Ishikawa (cell line): Measurements from ENCODE around the gene POLR3A.

ENCODE experiments used
- CEBPB ChIP-seq: IDR thresholded peaks from 2 replicates; pipeline ENCODE4 v1.6.1; 2012
- EGR1 ChIP-seq: IDR thresholded peaks from 2 replicates; pipeline ENCODE4 v1.6.1; 2012
- EP300 ChIP-seq: IDR thresholded peaks from 2 replicates; pipeline ENCODE4 v1.6.1; 2012; ENCODE audit warnings: borderline replicate concordance
- RAD21 ChIP-seq: IDR thresholded peaks from 2 replicates; pipeline ENCODE4 v1.6.1; 2012; ENCODE audit warnings: low read depth
- TAF1 ChIP-seq: IDR thresholded peaks from 2 replicates; pipeline ENCODE4 v1.6.1; 2012; ENCODE audit warnings: low read depth, mild to moderate bottlenecking
- TEAD4 ChIP-seq: IDR thresholded peaks from 2 replicates; pipeline ENCODE4 v1.6.1; 2012
- USF1 ChIP-seq: IDR thresholded peaks from 2 replicates; pipeline ENCODE4 v1.6.1; 2012

DNA sequence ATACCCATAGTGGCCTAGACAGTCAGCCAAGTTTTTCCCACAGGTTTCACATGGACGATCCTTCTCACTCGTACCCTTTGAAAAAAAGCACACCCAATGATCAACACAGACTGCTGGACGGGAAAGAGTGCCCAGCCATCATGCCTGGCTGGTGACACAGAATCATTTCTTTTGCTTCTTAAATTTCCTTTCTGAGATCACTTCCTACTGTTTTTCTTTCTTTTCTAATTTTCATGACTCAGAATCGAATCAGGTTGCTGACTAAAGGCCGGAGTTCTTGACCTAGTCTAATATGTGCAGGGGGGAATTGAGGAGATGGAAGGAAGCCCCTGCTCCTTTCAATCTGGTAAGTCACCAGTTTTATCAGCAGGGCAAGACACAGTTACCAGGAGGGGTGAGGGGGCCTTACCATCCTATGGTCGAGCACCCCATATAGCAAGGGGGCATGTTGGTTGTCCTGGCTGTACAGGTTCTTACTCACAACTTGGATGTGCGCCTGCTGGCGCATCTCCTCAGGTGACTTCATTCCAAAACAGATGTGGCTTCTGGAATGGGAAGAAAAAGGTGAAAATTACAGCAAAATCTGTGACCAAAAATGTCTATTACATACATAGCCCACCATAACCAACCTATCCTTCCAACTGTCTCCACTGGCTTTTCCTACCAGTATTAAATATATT is 3.5 kb downstream of the POLR3A start:
- TF ChIP-seq TEAD4 (no peak), CEBPB (no peak), EGR1 (no peak), USF1 (no peak), EP300 (no peak), RAD21 (no peak), TAF1 (no peak)
